NCI-H1436 treated with DMSO at 0.1 percent for 48 hours (cell line): ENCODE data around the gene AJAP1.

Experiments
- DNase-seq: peaks from one replicate; lab custom pipeline; 2025; lab: John Stamatoyannopoulos, UW

AJAP1 gene

GRCh38 chr1:4630561-4630960 is 23.8 kb upstream of the AJAP1 start:
- DNase-seq = no peak

GRCh38 chr1:4631321-4631720 is 23.1 kb upstream of the AJAP1 start:
- DNase-seq = no peak

GRCh38 chr1:4633346-4633745 is 21.1 kb upstream of the AJAP1 start:
- no peak for DNase-seq

GRCh38 chr1:4634156-4634792 is 20.1 kb upstream of the AJAP1 start:
- DNase-seq = no peak

- no peak for DNase-seq
Measured at GRCh38 chr1:4634793-4635406, 19.5 kb upstream of the AJAP1 start.

GRCh38 chr1:4636186-4636585 is 18.2 kb upstream of the AJAP1 start:
- DNase-seq = no peak

- no peak for DNase-seq
Measured at GRCh38 chr1:4636644-4637380, 17.6 kb upstream of the AJAP1 start.

GRCh38 chr1:4637616-4638344 is 16.6 kb upstream of the AJAP1 start:
- no peak for DNase-seq

- DNase-seq = no peak
Measured at GRCh38 chr1:4638345-4638729, 16.1 kb upstream of the AJAP1 start.

- no peak for DNase-seq
Measured at GRCh38 chr1:4640931-4641330, 13.5 kb upstream of the AJAP1 start.

GRCh38 chr1:4647391-4647790 is 7.0 kb upstream of the AJAP1 start:
- no peak for DNase-seq

- DNase-seq = no peak
Measured at GRCh38 chr1:4648657-4649056, 5.8 kb upstream of the AJAP1 start.

- DNase-seq = no peak
Measured at GRCh38 chr1:4650481-4650880, 3.9 kb upstream of the AJAP1 start.

- no peak for DNase-seq
Measured at GRCh38 chr1:4650981-4651380, 3.4 kb upstream of the AJAP1 start.

- no peak for DNase-seq
Measured at GRCh38 chr1:4652631-4653327, 1.6 kb upstream of the AJAP1 start.

GRCh38 chr1:4653328-4653660 is 1.1 kb upstream of the AJAP1 start:
- no peak for DNase-seq

- no peak for DNase-seq
Measured at GRCh38 chr1:4654764-4655673, 610 bp downstream of the AJAP1 start.

- no peak for DNase-seq
Measured at GRCh38 chr1:4655674-4656532, 1.5 kb downstream of the AJAP1 start.

GRCh38 chr1:4656533-4657140 is 2.2 kb downstream of the AJAP1 start:
- DNase-seq = no peak
